ENCODE data around the gene TPK1. TPM values are rescaled to one million over a fixed set of nuclear protein-coding genes. Genes with fewer than 3 reads are reported as not detected.

Gene TPK1
- total RNA-seq, 1 donor = 6.9 TPM

- DNase-seq (ENCODE audit: insufficient read length, low spot score, missing footprints) = no peak
- no peak overlapping the region for H3K4me3 ChIP-seq (ENCODE audit: insufficient read depth, low read length)
- TF ChIP-seq CTCF (IDR thresholded peaks at IDR 0.05; ENCODE audit: extremely low read depth, low read depth, low read length) = no peak
- no peaks in the 10 kb centered on the region for H3K79me2 ChIP-seq (ENCODE audit: insufficient read depth, low read length)
- no peaks in the 10 kb centered on the region for H3K36me3 ChIP-seq (ENCODE audit: insufficient read depth, low read length)
- H3K4me1 ChIP-seq (ENCODE audit: insufficient read depth, low read length) = no peaks in the 10 kb centered on the region
- H4K20me1 ChIP-seq (ENCODE audit: insufficient read depth, low read length) = no peaks in the 10 kb centered on the region
- H2AFZ ChIP-seq (ENCODE audit: low read length) = no peak overlapping the region
- no peak overlapping the region for H3K4me2 ChIP-seq (ENCODE audit: insufficient read depth, low read length)
- no peak overlapping the region for H3K27ac ChIP-seq (ENCODE audit: low read depth, low read length)
- no peaks in the 10 kb centered on the region for H3K9me3 ChIP-seq (ENCODE audit: low read depth, low read length)
- no peaks in the 10 kb centered on the region for H3K27me3 ChIP-seq (ENCODE audit: insufficient read depth, low read length)
These were observed 58.6 kb downstream of the TPK1 start for GRCh38 chr7:144777005-144777839.

GRCh38 chr7:144776447-144776846 lies 59.4 kb downstream of the TPK1 start:
- Histone ChIP-seq H3K79me2 (ENCODE audit: insufficient read depth, low read length) (no peaks in the 10 kb centered on the region), H2AFZ (ENCODE audit: low read length) (no peak overlapping the region), H3K4me2 (ENCODE audit: insufficient read depth, low read length) (no peak overlapping the region), H3K27me3 (ENCODE audit: insufficient read depth, low read length) (no peaks in the 10 kb centered on the region), H3K36me3 (ENCODE audit: insufficient read depth, low read length) (no peaks in the 10 kb centered on the region), H3K9me3 (ENCODE audit: low read depth, low read length) (no peaks in the 10 kb centered on the region), H3K4me1 (ENCODE audit: insufficient read depth, low read length) (no peaks in the 10 kb centered on the region), H3K4me3 (ENCODE audit: insufficient read depth, low read length) (no peak overlapping the region), H4K20me1 (ENCODE audit: insufficient read depth, low read length) (no peaks in the 10 kb centered on the region), H3K27ac (ENCODE audit: low read depth, low read length) (no peak overlapping the region)
- TF ChIP-seq CTCF (IDR thresholded peaks at IDR 0.05; ENCODE audit: extremely low read depth, low read depth, low read length) = no peak
- no peak for DNase-seq (ENCODE audit: insufficient read length, low spot score, missing footprints)

- TF ChIP-seq CTCF (IDR thresholded peaks at IDR 0.05; ENCODE audit: extremely low read depth, low read depth, low read length) = no peak
- Histone ChIP-seq H3K4me2 (ENCODE audit: insufficient read depth, low read length) (no peak overlapping the region), H3K27ac (ENCODE audit: low read depth, low read length) (no peak overlapping the region), H3K79me2 (ENCODE audit: insufficient read depth, low read length) (no peaks in the 10 kb centered on the region), H3K4me1 (ENCODE audit: insufficient read depth, low read length) (no peaks in the 10 kb centered on the region), H2AFZ (ENCODE audit: low read length) (no peak overlapping the region), H3K27me3 (ENCODE audit: insufficient read depth, low read length) (no peaks in the 10 kb centered on the region), H4K20me1 (ENCODE audit: insufficient read depth, low read length) (no peaks in the 10 kb centered on the region), H3K9me3 (ENCODE audit: low read depth, low read length) (no peaks in the 10 kb centered on the region), H3K36me3 (ENCODE audit: insufficient read depth, low read length) (no peaks in the 10 kb centered on the region), H3K4me3 (ENCODE audit: insufficient read depth, low read length) (no peak overlapping the region)
- DNase-seq (ENCODE audit: insufficient read length, low spot score, missing footprints) = no peak
These were observed 60.1 kb downstream of the TPK1 start for GRCh38 chr7:144775749-144776148.

GRCh38 chr7:144771927-144772326 lies 63.9 kb downstream of the TPK1 start:
- Histone ChIP-seq H3K79me2 (ENCODE audit: insufficient read depth, low read length) (no peaks in the 10 kb centered on the region), H3K4me3 (ENCODE audit: insufficient read depth, low read length) (no peak overlapping the region), H4K20me1 (ENCODE audit: insufficient read depth, low read length) (no peaks in the 10 kb centered on the region), H3K9me3 (ENCODE audit: low read depth, low read length) (no peaks in the 10 kb centered on the region), H3K36me3 (ENCODE audit: insufficient read depth, low read length) (no peaks in the 10 kb centered on the region), H3K27ac (ENCODE audit: low read depth, low read length) (no peak overlapping the region), H3K27me3 (ENCODE audit: insufficient read depth, low read length) (no peaks in the 10 kb centered on the region), H2AFZ (ENCODE audit: low read length) (no peak overlapping the region), H3K4me1 (ENCODE audit: insufficient read depth, low read length) (no peaks in the 10 kb centered on the region), H3K4me2 (ENCODE audit: insufficient read depth, low read length) (no peak overlapping the region)
- TF ChIP-seq CTCF (IDR thresholded peaks at IDR 0.05; ENCODE audit: extremely low read depth, low read depth, low read length) = no peak
- DNase-seq (ENCODE audit: insufficient read length, low spot score, missing footprints) = no peak
